ENCODE measurements around the gene KCNAB3. TPM values are rescaled to one million over a fixed set of nuclear protein-coding genes. Genes with fewer than 3 reads are reported as not detected.
A peak's percentile ranks its signal among the peaks of the same experiment; 100 is the strongest.

KCNAB3 gene
- total RNA-seq, 2 donors from 2014 or later, result 1.2 to 2.2 TPM

DNA sequence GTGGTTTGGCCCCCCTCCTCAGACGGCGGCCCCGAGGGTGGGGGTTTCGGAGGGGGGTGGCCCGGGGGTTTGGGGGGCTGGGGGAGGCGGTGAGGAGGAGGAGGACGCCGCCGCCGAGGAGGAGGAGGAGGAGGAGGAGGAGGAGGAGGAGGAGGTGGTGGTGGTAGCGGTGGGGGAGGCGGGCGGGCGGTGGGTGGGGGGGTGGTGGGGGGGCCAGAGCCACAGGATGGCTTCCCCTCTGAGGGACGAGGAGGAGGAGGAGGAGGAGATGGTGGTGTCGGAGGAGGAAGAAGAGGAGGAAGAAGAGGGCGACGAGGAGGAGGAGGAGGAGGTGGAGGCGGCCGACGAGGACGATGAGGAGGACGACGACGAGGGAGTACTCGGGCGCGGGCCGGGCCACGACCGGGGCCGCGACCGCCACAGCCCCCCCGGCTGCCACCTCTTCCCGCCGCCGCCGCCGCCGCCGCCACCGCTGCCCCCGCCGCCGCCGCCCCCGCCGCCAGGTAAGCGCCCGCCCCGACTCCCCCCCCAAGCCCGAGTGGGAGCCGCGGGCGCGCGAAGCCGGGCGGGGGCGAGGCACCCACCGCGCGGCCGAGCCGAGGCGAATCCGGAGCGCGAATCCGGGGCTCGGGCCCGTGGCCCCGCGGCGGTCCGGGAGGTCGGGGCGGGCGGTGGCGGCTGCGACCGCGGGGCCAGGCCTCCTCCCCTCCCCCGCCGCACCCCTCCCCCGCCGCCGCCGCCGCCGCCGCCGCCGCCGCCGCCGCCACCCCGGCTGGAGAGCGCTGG is 44.9 kb downstream of the KCNAB3 start:
- DNase-seq (ENCODE audit: low spot score), result peak; percentile 75
- intact Hi-C loops (cut with DNase I), result no loop called here

DNA sequence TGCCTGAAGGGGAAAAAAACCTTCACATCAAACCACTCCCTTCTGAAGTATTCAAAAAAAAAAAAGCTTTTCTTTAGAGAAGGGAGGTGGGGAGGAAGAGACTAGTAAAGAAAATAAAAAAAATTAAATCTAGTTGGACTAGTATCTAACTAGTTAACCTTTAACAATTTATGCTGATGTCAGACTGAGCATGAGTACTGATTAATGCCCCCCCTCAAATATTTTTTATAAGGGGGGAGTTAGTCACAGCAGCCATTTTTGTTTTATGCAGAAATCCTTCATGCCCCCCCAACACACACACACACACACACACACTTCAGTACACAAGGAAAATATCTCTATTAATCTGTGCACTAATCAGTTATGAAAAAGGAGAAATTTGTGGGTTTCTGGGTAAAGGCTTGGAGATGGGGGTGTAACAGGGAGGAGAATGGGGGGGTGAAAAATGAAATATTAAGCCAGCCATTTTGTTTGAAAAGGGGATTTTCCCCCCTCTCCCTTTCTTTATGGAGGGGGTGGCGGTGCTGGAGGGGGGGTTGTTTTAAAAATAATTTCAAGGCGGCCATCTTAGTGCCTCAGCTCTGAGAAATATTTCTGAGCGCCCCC is 45.8 kb downstream of the KCNAB3 start:
- DNase-seq (ENCODE audit: low spot score), result peak; percentile 52
- intact Hi-C loops (cut with DNase I), result no loop called here

DNA sequence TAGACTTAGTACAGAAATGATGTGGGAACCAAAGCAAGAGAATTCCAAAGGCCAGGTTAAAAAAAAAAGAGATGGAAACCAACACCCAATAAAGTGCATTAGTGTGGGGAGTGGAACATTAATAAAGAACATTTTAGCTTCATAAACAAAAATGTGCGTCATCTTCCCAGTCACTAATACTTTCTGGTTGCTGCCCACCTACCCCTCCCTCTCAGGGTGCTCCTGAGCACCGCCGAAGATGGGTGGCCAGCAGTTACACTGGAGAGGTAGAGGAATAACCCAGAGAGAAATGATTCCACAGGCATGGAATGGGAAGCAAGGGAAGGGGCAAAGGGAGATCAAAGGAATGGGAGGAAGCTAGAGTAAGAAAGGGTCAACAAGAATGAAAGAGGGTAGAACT is 47.0 kb downstream of the KCNAB3 start:
- peak; percentile 22 for DNase-seq (ENCODE audit: low spot score)
- intact Hi-C loops (cut with DNase I), result no loop called here

DNA sequence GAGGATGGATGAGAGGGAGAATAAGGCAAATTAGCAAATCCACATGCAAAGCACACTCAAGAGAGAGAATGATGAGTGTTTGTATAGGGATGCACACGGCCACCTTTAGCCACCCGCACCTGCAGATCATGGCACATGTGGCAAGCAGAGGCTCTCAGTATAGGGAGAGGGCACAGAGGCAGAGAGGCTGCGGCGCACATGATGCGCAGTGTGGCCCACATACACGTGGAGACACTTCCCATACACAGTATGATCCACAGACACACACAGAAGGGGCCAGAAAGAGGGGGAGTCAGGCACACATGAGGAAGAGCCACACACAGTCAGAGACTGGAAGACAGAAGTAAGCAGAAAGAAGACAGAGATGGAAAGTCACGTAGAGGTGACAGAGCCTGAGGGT is 47.6 kb downstream of the KCNAB3 start:
- intact Hi-C loops (cut with DNase I), result no loop called here
- DNase-seq (ENCODE audit: low spot score), result peak; percentile 26

DNA sequence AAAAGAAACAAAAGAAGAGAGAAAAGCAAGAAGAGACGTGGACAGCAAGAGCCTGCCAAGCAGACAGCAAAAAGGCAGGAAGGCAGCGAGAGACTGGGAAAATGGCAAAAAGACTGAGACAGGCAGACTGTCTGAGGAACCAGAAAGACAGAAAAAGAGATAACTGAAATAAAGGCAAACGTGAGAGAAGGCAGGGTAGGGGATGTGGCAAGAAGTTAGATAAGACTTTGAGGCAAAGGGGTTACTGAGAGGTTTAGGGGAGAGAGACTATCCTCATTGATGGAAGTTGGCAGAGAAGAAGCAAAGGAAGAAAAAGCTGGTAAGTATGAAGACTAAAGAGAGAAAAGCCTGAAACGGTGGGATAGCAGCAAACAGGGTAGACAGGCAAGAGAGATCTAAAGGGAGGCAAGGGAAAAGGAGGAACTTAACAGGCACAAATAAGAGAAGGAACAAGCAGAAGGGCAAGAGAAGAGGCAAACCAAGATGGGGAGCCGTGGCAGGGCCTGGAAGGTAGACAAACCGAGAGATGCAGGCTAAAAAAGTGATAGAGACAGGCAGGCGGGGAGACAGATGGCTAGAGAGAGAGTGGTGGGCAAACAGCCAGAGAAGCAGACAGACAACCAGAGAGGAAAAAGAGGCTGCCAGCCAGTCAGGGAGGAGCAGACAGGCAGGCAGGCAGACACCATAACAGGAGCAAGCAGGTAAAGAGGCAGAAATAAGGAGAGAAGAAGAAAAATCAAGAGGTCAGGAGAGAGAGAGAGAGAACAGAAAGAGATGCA is 48.2 kb downstream of the KCNAB3 start:
- intact Hi-C loops (cut with DNase I), result no loop called here
- peak; percentile 48 for DNase-seq (ENCODE audit: low spot score)

DNA sequence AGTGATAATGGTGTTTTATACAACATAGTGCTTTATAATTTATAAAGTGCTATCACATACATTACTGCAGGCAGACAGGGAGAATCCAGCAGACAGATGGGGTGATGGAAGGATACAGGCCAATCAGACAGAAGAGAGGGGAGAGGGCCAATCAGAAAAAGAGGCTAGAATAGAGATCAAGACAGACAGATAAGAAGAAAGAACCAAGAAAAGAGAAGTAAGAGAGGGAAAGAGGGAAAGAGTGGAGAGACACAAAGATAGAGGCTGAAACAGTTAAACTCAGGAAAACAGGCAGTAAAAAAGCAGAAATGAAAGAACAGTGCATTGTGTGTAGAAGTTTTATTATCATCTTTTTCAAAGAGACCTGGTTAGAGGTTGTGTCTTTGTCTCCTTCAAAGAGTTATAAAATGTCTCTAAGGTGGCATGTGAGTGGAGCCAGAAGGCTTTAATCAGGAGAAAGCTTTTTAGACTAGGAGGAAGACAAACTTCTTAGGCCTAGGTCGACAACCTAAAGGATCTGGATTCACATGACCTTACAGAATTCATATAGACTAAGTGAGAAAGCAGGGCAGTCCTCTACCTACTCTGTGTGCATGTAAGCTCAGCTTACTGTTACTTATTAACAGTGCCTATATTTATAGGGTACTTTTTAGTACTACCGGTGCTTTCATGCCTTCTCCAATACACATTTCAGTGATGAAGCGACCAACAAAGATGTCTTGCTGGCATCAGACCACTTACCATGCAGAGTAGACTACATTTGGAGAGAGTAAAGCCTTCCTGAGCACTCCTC is 49.4 kb downstream of the KCNAB3 start:
- intact Hi-C loops (cut with DNase I), result no loop called here
- DNase-seq (ENCODE audit: low spot score), result no peak

DNA sequence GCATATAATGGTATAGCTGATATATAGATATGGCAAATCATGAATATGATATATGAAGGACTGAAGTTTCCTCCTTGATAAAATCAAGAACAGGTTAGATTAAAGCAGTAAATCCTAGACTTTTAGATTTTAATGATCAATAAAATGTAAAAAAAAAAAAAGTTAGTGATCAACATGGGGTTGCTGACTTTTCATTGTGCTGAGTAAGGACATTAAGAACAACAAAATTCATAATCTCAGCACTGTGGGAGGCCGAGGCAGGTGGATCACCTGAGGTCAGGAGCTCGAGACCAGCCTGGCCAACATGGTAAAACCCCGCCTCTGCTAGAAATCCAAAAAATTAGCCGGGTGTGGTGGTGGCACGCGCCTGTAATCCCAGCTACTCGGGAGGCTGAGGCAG is 51.4 kb downstream of the KCNAB3 start:
- intact Hi-C loops (cut with DNase I), result no loop called here
- DNase-seq (ENCODE audit: low spot score), result peak; percentile 14

DNA sequence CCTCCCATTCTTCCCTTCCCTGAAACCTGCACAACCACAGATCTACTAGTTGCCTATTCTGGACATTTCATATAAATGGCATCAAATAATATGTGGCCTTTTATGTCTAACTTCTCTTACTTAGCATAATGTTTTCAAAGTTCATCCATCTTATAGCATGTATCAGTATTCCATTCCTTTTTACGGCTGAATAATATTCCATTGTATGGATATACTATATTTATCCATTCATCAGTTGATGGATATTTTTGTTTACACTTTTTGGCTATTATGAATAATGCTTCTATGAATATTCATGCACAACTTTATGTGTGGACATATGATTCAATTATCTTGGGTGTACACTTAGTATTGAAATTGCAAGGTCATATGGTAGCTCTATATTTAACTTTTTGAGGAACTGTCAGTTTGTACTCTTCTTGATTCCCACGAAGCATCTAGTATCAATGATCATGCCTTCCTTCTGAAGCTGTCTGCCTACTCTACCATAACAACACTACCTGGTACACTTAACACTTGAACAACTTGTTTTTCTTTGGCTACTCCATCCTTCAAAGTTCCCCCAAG is 53.8 kb downstream of the KCNAB3 start:
- intact Hi-C loops (cut with DNase I), result no loop called here
- no peak for DNase-seq (ENCODE audit: low spot score)

DNA sequence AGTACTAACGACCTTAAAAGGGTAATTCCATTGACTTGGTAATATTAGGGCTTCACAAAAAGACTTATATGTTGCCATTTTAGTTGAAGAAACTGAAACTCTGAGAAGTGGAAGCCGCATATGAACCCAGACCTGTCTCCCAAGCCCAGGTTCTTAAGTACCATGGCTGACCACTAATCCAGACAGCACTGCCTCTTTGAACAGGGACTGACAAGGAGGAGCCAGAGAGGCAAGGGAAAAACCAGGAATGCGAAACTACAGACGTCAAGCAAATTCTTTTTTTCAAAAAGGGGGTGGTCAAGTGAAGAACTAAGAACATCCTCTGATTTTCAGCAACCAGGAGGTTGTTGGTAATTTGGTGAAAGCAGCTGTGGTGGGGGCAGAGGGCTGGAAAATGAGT is 56.6 kb downstream of the KCNAB3 start:
- intact Hi-C loops (cut with DNase I), result no loop called here
- no peak for DNase-seq (ENCODE audit: low spot score)

Other genes starting within 250 kb of the KCNAB3 start
- gene TP53, start 242.4 kb downstream of the KCNAB3 start, total RNA-seq, result 10 to 100 TPM; 30.6 to 37.3 TPM
- gene WRAP53, start 241.4 kb downstream of the KCNAB3 start, total RNA-seq, result 1 to 10 TPM; 4.8 to 5.0 TPM
- under 1 TPM; 0.19 to 0.42 TPM for gene EFNB3, start 224.7 kb downstream of the KCNAB3 start, total RNA-seq
- gene DNAH2, start 212.1 kb downstream of the KCNAB3 start, total RNA-seq, result 1 to 10 TPM in 1 of 2 donors, under 1 TPM in 1; 0.19 to 1.3 TPM
- 10 to 100 TPM; 21.0 to 29.0 TPM for gene KDM6B, start 95.6 kb downstream of the KCNAB3 start, total RNA-seq
- 10 to 100 TPM; 17.5 to 26.1 TPM for gene TMEM88, start 74.8 kb downstream of the KCNAB3 start, total RNA-seq
- gene NAA38, start 72.3 kb downstream of the KCNAB3 start, total RNA-seq, result 10 to 100 TPM; 65.2 to 79.7 TPM
- gene CYB5D1, start 71.9 kb downstream of the KCNAB3 start, total RNA-seq, result 1 to 10 TPM; 8.9 TPM
- 100 to 1,000 TPM in 1 of 2 donors, 10 to 100 TPM in 1; 67.4 to 105 TPM for gene CHD3, start 41.1 kb downstream of the KCNAB3 start, total RNA-seq
- 1 to 10 TPM; 1.1 to 1.5 TPM for gene RNF227, start 13.6 kb downstream of the KCNAB3 start, total RNA-seq
- gene TRAPPC1, start 2.1 kb upstream of the KCNAB3 start, total RNA-seq, result 10 to 100 TPM; 53.7 to 72.7 TPM
- 10 to 100 TPM; 14.7 to 15.2 TPM for gene CNTROB, start 2.4 kb upstream of the KCNAB3 start, total RNA-seq
- gene GUCY2D, start 72.8 kb upstream of the KCNAB3 start, total RNA-seq, result not detected
- gene ALOX15B, start 109.2 kb upstream of the KCNAB3 start, total RNA-seq, result 1 to 10 TPM in 1 of 2 donors, under 1 TPM in 1; 0.48 to 3.3 TPM
- gene ALOX12B, start 157.9 kb upstream of the KCNAB3 start, total RNA-seq, result not detected
- gene ALOXE3, start 188.7 kb upstream of the KCNAB3 start, total RNA-seq, result not detected
- gene HES7, start 194.2 kb upstream of the KCNAB3 start, total RNA-seq, result under 1 TPM in 1 of 2 donors, not detected in 1; 0.67 TPM
- 100 to 1,000 TPM; 203 to 206 TPM for gene PER1, start 222.5 kb upstream of the KCNAB3 start, total RNA-seq
- gene VAMP2, start 233.1 kb upstream of the KCNAB3 start, total RNA-seq, result 10 to 100 TPM; 66.7 to 80.1 TPM
- 10 to 100 TPM; 12.9 to 16.4 TPM for gene TMEM107, start 246.5 kb upstream of the KCNAB3 start, total RNA-seq

Data from posterior vena cava (tissue), 2 donors.